OCI-LY1 (cell line): ENCODE results near the gene DOK5.

ENCODE experiments used
- H2AFZ ChIP-seq: fragments of 200-600 bp; sonication (generic), shearing (Covaris generic); 2 replicates; pipeline ENCODE4 v1.6.0; 2014; ENCODE audit warnings: antibody characterized with exemption, mild to moderate bottlenecking, low read length
- H3F3A ChIP-seq: fragments of 200-600 bp; sonication (generic), shearing (Covaris generic); 2 replicates; pipeline ENCODE4 v1.6.0; 2014; ENCODE audit warnings: mild to moderate bottlenecking, antibody characterized with exemption, low read length, moderate library complexity; ENCODE audit not compliant: insufficient read depth
- H3K27ac ChIP-seq: fragments of 200-600 bp; sonication (generic); 2 replicates; pipeline ENCODE4 v1.5.1; 2014; ENCODE audit warnings: low read length, mixed run types, mild to moderate bottlenecking, low read depth; ENCODE audit not compliant: poor library complexity, severe bottlenecking
- H3K27me3 ChIP-seq: fragments of 200-600 bp; sonication (generic); 2 replicates; pipeline ENCODE4 v1.6.0; 2014; ENCODE audit warnings: antibody characterized with exemption, mild to moderate bottlenecking, low read length, moderate library complexity; ENCODE audit not compliant: insufficient read depth
- H3K36me3 ChIP-seq: fragments of 200-600 bp; sonication (generic); 2 replicates; pipeline ENCODE4 v1.6.1; 2014; ENCODE audit warnings: mild to moderate bottlenecking, antibody characterized with exemption, low read length, moderate library complexity, mixed read lengths; ENCODE audit not compliant: insufficient read depth
- H3K4me1 ChIP-seq: fragments of 200-600 bp; sonication (generic); 2 replicates; pipeline ENCODE4 v1.5.1; 2014; ENCODE audit warnings: mild to moderate bottlenecking, low read length, moderate library complexity; ENCODE audit not compliant: insufficient read depth, severe bottlenecking
- H3K4me2 ChIP-seq: fragments of 200-600 bp; sonication (generic), shearing (Covaris generic); 2 replicates; pipeline ENCODE4 v1.6.1; 2014; ENCODE audit warnings: low read length
- H3K4me3 ChIP-seq: fragments of 200-600 bp; sonication (generic); 2 replicates; pipeline ENCODE4 v1.5.1; 2014; ENCODE audit warnings: low read length, low read depth, mild to moderate bottlenecking, mixed read lengths; ENCODE audit not compliant: poor library complexity, severe bottlenecking
- H3K79me2 ChIP-seq: fragments of 200-600 bp; shearing (Covaris generic); 2 replicates; pipeline ENCODE4 v1.6.1; 2016; ENCODE audit warnings: mixed run types, low read length, mixed read lengths; ENCODE audit not compliant: insufficient read depth
- H3K9ac ChIP-seq: fragments of 200-600 bp; sonication (generic), shearing (Covaris generic); 2 replicates; pipeline ENCODE4 v1.6.1; 2014; ENCODE audit warnings: mild to moderate bottlenecking, low read length, mixed read lengths
- H3K9me2 ChIP-seq: fragments of 200-600 bp; sonication (generic), shearing (Covaris generic); 2 replicates; pipeline ENCODE4 v1.6.1; 2014; ENCODE audit warnings: low read depth, mild to moderate bottlenecking, low read length, mixed read lengths
- H3K9me3 ChIP-seq: fragments of 200-600 bp; shearing (Covaris generic); 2 replicates; pipeline ENCODE4 v1.6.1; 2014; ENCODE audit warnings: low read length, mixed read lengths
- H4K20me1 ChIP-seq: fragments of 200-600 bp; sonication (generic), shearing (Covaris generic); 2 replicates; pipeline ENCODE4 v1.6.0; 2016; ENCODE audit warnings: mild to moderate bottlenecking, low read length; ENCODE audit not compliant: insufficient read depth
- CTCF ChIP-seq: fragments of 200-600 bp; sonication (generic), shearing (Covaris generic); IDR thresholded peaks from 2 replicates; pipeline ENCODE4 v1.5.1; 2017; ENCODE audit warnings: mild to moderate bottlenecking, antibody characterized with exemption, low read length, moderate library complexity, mixed read lengths
- EZH2 ChIP-seq: fragments of 200-600 bp; sonication (generic), shearing (Covaris generic); IDR thresholded peaks from 2 replicates; pipeline ENCODE4 v1.8.0; 2017; ENCODE audit warnings: borderline replicate concordance, mixed run types, mild to moderate bottlenecking, antibody characterized with exemption, low read length, moderate library complexity, mixed read lengths

Gene DOK5

GRCh38 chr20:54525916-54526590 lies 50.7 kb downstream of the DOK5 start:
- H3K9ac ChIP-seq = no peak overlapping the region
- H3K4me2 ChIP-seq = no peak overlapping the region
- no peak overlapping the region for H3K4me3 ChIP-seq
- H3K27ac ChIP-seq = no peak overlapping the region
- no peaks in the 10 kb centered on the region for H3K79me2 ChIP-seq
- TF ChIP-seq CTCF = no peak
- TF ChIP-seq EZH2 = no peak
- H3K9me3 ChIP-seq = no peaks in the 10 kb centered on the region
- no peaks in the 10 kb centered on the region for H3K4me1 ChIP-seq
- no peaks in the 10 kb centered on the region for H3F3A ChIP-seq
- no peaks in the 10 kb centered on the region for H3K9me2 ChIP-seq
- no peaks in the 10 kb centered on the region; the same call in 1 of the 2 replicates for H3K27me3 ChIP-seq
- no peaks in the 10 kb centered on the region for H3K36me3 ChIP-seq
- H2AFZ ChIP-seq = no peak overlapping the region
- H4K20me1 ChIP-seq = no peaks in the 10 kb centered on the region

- H3K27me3 ChIP-seq = no peaks in the 10 kb centered on the region; the same call in 1 of the 2 replicates
- H4K20me1 ChIP-seq = no peaks in the 10 kb centered on the region
- H3K4me2 ChIP-seq = no peak overlapping the region
- H2AFZ ChIP-seq = no peak overlapping the region
- no peaks in the 10 kb centered on the region for H3K79me2 ChIP-seq
- TF ChIP-seq EZH2 = no peak
- no peak for TF ChIP-seq CTCF
- no peaks in the 10 kb centered on the region for H3K36me3 ChIP-seq
- H3K9ac ChIP-seq = no peak overlapping the region
- no peaks in the 10 kb centered on the region for H3F3A ChIP-seq
- no peaks in the 10 kb centered on the region for H3K9me3 ChIP-seq
- no peak overlapping the region for H3K4me3 ChIP-seq
- no peaks in the 10 kb centered on the region for H3K9me2 ChIP-seq
- no peak overlapping the region for H3K27ac ChIP-seq
- H3K4me1 ChIP-seq = no peaks in the 10 kb centered on the region
These were observed 51.4 kb downstream of the DOK5 start for GRCh38 chr20:54526801-54527200.

- no peak overlapping the region for H3K4me2 ChIP-seq
- H3K27me3 ChIP-seq = no peaks in the 10 kb centered on the region; the same call in 1 of the 2 replicates
- H4K20me1 ChIP-seq = no peaks in the 10 kb centered on the region
- H2AFZ ChIP-seq = no peak overlapping the region
- H3K27ac ChIP-seq = no peak overlapping the region
- TF ChIP-seq CTCF = no peak
- no peak for TF ChIP-seq EZH2
- no peaks in the 10 kb centered on the region for H3K9me3 ChIP-seq
- no peaks in the 10 kb centered on the region for H3K36me3 ChIP-seq
- no peak overlapping the region for H3K4me3 ChIP-seq
- H3K4me1 ChIP-seq = no peaks in the 10 kb centered on the region
- no peaks in the 10 kb centered on the region for H3F3A ChIP-seq
- no peaks in the 10 kb centered on the region for H3K79me2 ChIP-seq
- H3K9me2 ChIP-seq = no peaks in the 10 kb centered on the region
- no peak overlapping the region for H3K9ac ChIP-seq
These were observed 57.2 kb downstream of the DOK5 start for GRCh38 chr20:54532573-54532972.
